Measurements from ENCODE around the gene PLEKHG3. TPM values are rescaled to one million over a fixed set of nuclear protein-coding genes. Genes with fewer than 3 reads are reported as not detected.
A peak's percentile ranks its signal among the peaks of the same experiment; 100 is the strongest.

PLEKHG3 gene
- total RNA-seq, 1 donor from 2014 or later, result 16.7 TPM

- no peak overlapping the region for H3K27ac ChIP-seq (ENCODE audit: low read depth, low read length)
- peaks cover 2 to 14% (median 12%) of the 10 kb centered on the region in 3 donors for H3K4me1 ChIP-seq (ENCODE audit: control insufficient read depth in 3 of 3, insufficient read depth in 3 of 3, low read length in 3 of 3)
- H3K4me3 ChIP-seq (ENCODE audit: low read length in 3 of 3), result no peak overlapping the region
- H3K9ac ChIP-seq (ENCODE audit: low read depth in 1 of 3, low read length in 3 of 3), result no peak overlapping the region
- H3K9me3 ChIP-seq (ENCODE audit: control insufficient read depth in 3 of 3, low read length in 3 of 3), result no peaks in the 10 kb centered on the region
- no peaks in the 10 kb centered on the region for H3K36me3 ChIP-seq (ENCODE audit: control insufficient read depth in 3 of 3, insufficient read depth in 3 of 3, low read length in 3 of 3)
- H3K27me3 ChIP-seq (ENCODE audit: control insufficient read depth in 3 of 3, insufficient read depth in 3 of 3, low read length in 3 of 3), result no peaks in the 10 kb centered on the region
Observed at GRCh38 chr14:64693810-64694165, 10.4 kb upstream of the PLEKHG3 start.

GRCh38 chr14:64695071-64695470 is 9.2 kb upstream of the PLEKHG3 start:
- no peaks in the 10 kb centered on the region for H3K27me3 ChIP-seq (ENCODE audit: control insufficient read depth in 3 of 3, insufficient read depth in 3 of 3, low read length in 3 of 3)
- no peak overlapping the region for H3K9ac ChIP-seq (ENCODE audit: low read depth in 1 of 3, low read length in 3 of 3)
- no peaks in the 10 kb centered on the region for H3K9me3 ChIP-seq (ENCODE audit: control insufficient read depth in 3 of 3, low read length in 3 of 3)
- H3K4me3 ChIP-seq (ENCODE audit: low read length in 3 of 3), result no peak overlapping the region
- H3K27ac ChIP-seq (ENCODE audit: low read depth, low read length), result no peak overlapping the region
- peaks cover 2 to 14% (median 12%) of the 10 kb centered on the region in 3 donors for H3K4me1 ChIP-seq (ENCODE audit: control insufficient read depth in 3 of 3, insufficient read depth in 3 of 3, low read length in 3 of 3)
- H3K36me3 ChIP-seq (ENCODE audit: control insufficient read depth in 3 of 3, insufficient read depth in 3 of 3, low read length in 3 of 3), result no peaks in the 10 kb centered on the region

GRCh38 chr14:64696355-64696857 is 7.8 kb upstream of the PLEKHG3 start:
- Histone ChIP-seq H3K4me3 (ENCODE audit: low read length in 3 of 3) (no peak overlapping the region), H3K27ac (ENCODE audit: low read depth, low read length) (no peak overlapping the region), H3K9ac (ENCODE audit: low read depth in 1 of 3, low read length in 3 of 3) (no peak overlapping the region), H3K27me3 (ENCODE audit: control insufficient read depth in 3 of 3, insufficient read depth in 3 of 3, low read length in 3 of 3) (no peaks in the 10 kb centered on the region), H3K36me3 (ENCODE audit: control insufficient read depth in 3 of 3, insufficient read depth in 3 of 3, low read length in 3 of 3) (no peaks in the 10 kb centered on the region), H3K9me3 (ENCODE audit: control insufficient read depth in 3 of 3, low read length in 3 of 3) (no peaks in the 10 kb centered on the region), H3K4me1 (ENCODE audit: control insufficient read depth in 3 of 3, insufficient read depth in 3 of 3, low read length in 3 of 3) (peaks cover 2 to 14% (median 12%) of the 10 kb centered on the region in 3 donors)

- H3K4me3 ChIP-seq (ENCODE audit: low read length in 3 of 3), result no peak overlapping the region
- H3K4me1 ChIP-seq (ENCODE audit: control insufficient read depth in 3 of 3, insufficient read depth in 3 of 3, low read length in 3 of 3), result peaks cover 4 to 7% (median 5%) of the 10 kb centered on the region in 3 donors
- no peaks in the 10 kb centered on the region for H3K36me3 ChIP-seq (ENCODE audit: control insufficient read depth in 3 of 3, insufficient read depth in 3 of 3, low read length in 3 of 3)
- no peaks in the 10 kb centered on the region for H3K9me3 ChIP-seq (ENCODE audit: control insufficient read depth in 3 of 3, low read length in 3 of 3)
- peaks cover 0 to 4% (median 2%) of the 10 kb centered on the region in 3 donors for H3K27me3 ChIP-seq (ENCODE audit: control insufficient read depth in 3 of 3, insufficient read depth in 3 of 3, low read length in 3 of 3)
- H3K9ac ChIP-seq (ENCODE audit: low read depth in 1 of 3, low read length in 3 of 3), result no peak overlapping the region
- H3K27ac ChIP-seq (ENCODE audit: low read depth, low read length), result no peak overlapping the region
Observed at GRCh38 chr14:64698903-64699302, 5.3 kb upstream of the PLEKHG3 start.

GRCh38 chr14:64700290-64700689 is 3.9 kb upstream of the PLEKHG3 start:
- Histone ChIP-seq H3K4me3 (ENCODE audit: low read length in 3 of 3) (no peak overlapping the region), H3K27ac (ENCODE audit: low read depth, low read length) (no peak overlapping the region), H3K9ac (ENCODE audit: low read depth in 1 of 3, low read length in 3 of 3) (no peak overlapping the region), H3K36me3 (ENCODE audit: control insufficient read depth in 3 of 3, insufficient read depth in 3 of 3, low read length in 3 of 3) (no peaks in the 10 kb centered on the region), H3K27me3 (ENCODE audit: control insufficient read depth in 3 of 3, insufficient read depth in 3 of 3, low read length in 3 of 3) (peaks cover 0 to 4% (median 3%) of the 10 kb centered on the region in 3 donors), H3K9me3 (ENCODE audit: control insufficient read depth in 3 of 3, low read length in 3 of 3) (no peaks in the 10 kb centered on the region), H3K4me1 (ENCODE audit: control insufficient read depth in 3 of 3, insufficient read depth in 3 of 3, low read length in 3 of 3) (peaks cover 8 to 13% (median 11%) of the 10 kb centered on the region in 3 donors)

- Histone ChIP-seq H3K9ac (ENCODE audit: low read depth in 1 of 3, low read length in 3 of 3) (no peak overlapping the region), H3K9me3 (ENCODE audit: control insufficient read depth in 3 of 3, low read length in 3 of 3) (no peaks in the 10 kb centered on the region), H3K4me3 (ENCODE audit: low read length in 3 of 3) (no peak overlapping the region), H3K4me1 (ENCODE audit: control insufficient read depth in 3 of 3, insufficient read depth in 3 of 3, low read length in 3 of 3) (peaks cover 8 to 18% (median 12%) of the 10 kb centered on the region in 3 donors), H3K27ac (ENCODE audit: low read depth, low read length) (no peak overlapping the region), H3K36me3 (ENCODE audit: control insufficient read depth in 3 of 3, insufficient read depth in 3 of 3, low read length in 3 of 3) (no peaks in the 10 kb centered on the region), H3K27me3 (ENCODE audit: control insufficient read depth in 3 of 3, insufficient read depth in 3 of 3, low read length in 3 of 3) (peaks cover 0 to 4% (median 3%) of the 10 kb centered on the region in 3 donors)
Observed at GRCh38 chr14:64700894-64701293, 3.3 kb upstream of the PLEKHG3 start.

GRCh38 chr14:64701660-64702059 is 2.6 kb upstream of the PLEKHG3 start:
- H3K9ac ChIP-seq (ENCODE audit: low read depth in 1 of 3, low read length in 3 of 3), result no peak overlapping the region
- no peak overlapping the region for H3K27ac ChIP-seq (ENCODE audit: low read depth, low read length)
- peaks cover 12 to 19% (median 15%) of the 10 kb centered on the region in 3 donors for H3K4me1 ChIP-seq (ENCODE audit: control insufficient read depth in 3 of 3, insufficient read depth in 3 of 3, low read length in 3 of 3)
- H3K36me3 ChIP-seq (ENCODE audit: control insufficient read depth in 3 of 3, insufficient read depth in 3 of 3, low read length in 3 of 3), result no peaks in the 10 kb centered on the region
- no peak overlapping the region for H3K4me3 ChIP-seq (ENCODE audit: low read length in 3 of 3)
- peaks cover 0 to 4% (median 3%) of the 10 kb centered on the region in 3 donors for H3K27me3 ChIP-seq (ENCODE audit: control insufficient read depth in 3 of 3, insufficient read depth in 3 of 3, low read length in 3 of 3)
- no peaks in the 10 kb centered on the region for H3K9me3 ChIP-seq (ENCODE audit: control insufficient read depth in 3 of 3, low read length in 3 of 3)

GRCh38 chr14:64702493-64703394 is 1.5 kb upstream of the PLEKHG3 start:
- H3K4me1 ChIP-seq (ENCODE audit: control insufficient read depth in 3 of 3, insufficient read depth in 3 of 3, low read length in 3 of 3), result peaks cover 16 to 20% (median 19%) of the 10 kb centered on the region in 3 donors
- H3K27ac ChIP-seq (ENCODE audit: low read depth, low read length), result no peak overlapping the region
- H3K9ac ChIP-seq (ENCODE audit: low read depth in 1 of 3, low read length in 3 of 3), result no peak overlapping the region
- no peaks in the 10 kb centered on the region for H3K36me3 ChIP-seq (ENCODE audit: control insufficient read depth in 3 of 3, insufficient read depth in 3 of 3, low read length in 3 of 3)
- H3K4me3 ChIP-seq (ENCODE audit: low read length in 3 of 3), result no peak overlapping the region
- peaks cover 0 to 4% (median 3%) of the 10 kb centered on the region in 3 donors for H3K27me3 ChIP-seq (ENCODE audit: control insufficient read depth in 3 of 3, insufficient read depth in 3 of 3, low read length in 3 of 3)
- H3K9me3 ChIP-seq (ENCODE audit: control insufficient read depth in 3 of 3, low read length in 3 of 3), result no peaks in the 10 kb centered on the region

GRCh38 chr14:64703395-64704142 is 655 bp upstream of the PLEKHG3 start:
- Histone ChIP-seq H3K27ac (ENCODE audit: low read depth, low read length) (peak overlapping the region; percentile 56), H3K4me3 (ENCODE audit: low read length in 3 of 3) (peak overlapping the region; percentile 64 to 81 (median 79)), H3K36me3 (ENCODE audit: control insufficient read depth in 3 of 3, insufficient read depth in 3 of 3, low read length in 3 of 3) (no peaks in the 10 kb centered on the region), H3K4me1 (ENCODE audit: control insufficient read depth in 3 of 3, insufficient read depth in 3 of 3, low read length in 3 of 3) (peaks cover 19 to 25% (median 22%) of the 10 kb centered on the region in 3 donors), H3K27me3 (ENCODE audit: control insufficient read depth in 3 of 3, insufficient read depth in 3 of 3, low read length in 3 of 3) (peaks cover 0 to 4% (median 3%) of the 10 kb centered on the region in 3 donors), H3K9me3 (ENCODE audit: control insufficient read depth in 3 of 3, low read length in 3 of 3) (no peaks in the 10 kb centered on the region), H3K9ac (ENCODE audit: low read depth in 1 of 3, low read length in 3 of 3) (peak overlapping the region; percentile 47 to 85 (median 76))

Measured in skeletal muscle tissue (tissue), 4 donors.